ENCODE data around the gene EXOSC7. TPM values are rescaled to one million over a fixed set of nuclear protein-coding genes. Genes with fewer than 3 reads are reported as not detected.

The EXOSC7 gene
- total RNA-seq, 2 donors from 2014 or later = 27.3 to 30.8 TPM

DNA sequence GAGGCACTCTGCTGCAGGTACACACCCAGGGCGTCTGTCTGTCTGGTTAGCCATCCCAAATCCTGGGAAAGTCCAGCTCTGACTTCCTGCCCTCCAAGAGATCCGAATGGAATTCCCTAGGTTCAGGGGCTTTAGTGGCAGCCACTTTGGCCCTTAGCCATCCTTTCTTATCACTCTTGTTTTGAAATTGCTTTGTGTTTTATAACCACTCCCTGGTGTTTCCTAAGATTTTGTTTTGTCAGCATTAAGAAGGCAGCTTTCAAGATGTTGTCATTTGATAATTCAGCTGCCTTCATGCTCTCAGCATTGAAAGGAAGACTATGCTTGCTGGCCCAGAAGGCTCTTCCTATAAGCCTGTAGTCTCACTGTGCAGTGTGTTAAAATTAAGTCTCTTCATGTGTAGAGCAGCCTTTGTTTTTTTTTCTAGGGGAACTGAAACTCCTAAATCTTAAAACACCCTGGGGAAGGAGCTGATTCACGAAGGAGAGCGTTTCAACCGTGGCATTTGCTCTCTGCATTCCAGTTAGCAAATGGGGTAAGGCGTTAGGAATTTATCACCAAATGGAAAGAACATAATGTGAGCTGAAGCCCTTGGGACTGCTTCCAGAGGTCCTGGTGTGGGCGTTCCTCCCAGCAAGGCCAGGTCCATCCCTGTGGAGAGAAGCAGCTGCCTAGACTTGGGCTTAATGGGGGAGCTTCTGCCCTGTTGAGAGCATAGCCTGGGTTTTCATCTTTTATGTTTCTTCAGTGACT lies 35.9 kb downstream of the EXOSC7 start:
- DNase-seq (ENCODE audit: low spot score) = peak; percentile 90
- intact Hi-C loops (cut with DNase I) = no loop called here

GRCh38 chr3:45012577-45012976 lies 36.5 kb downstream of the EXOSC7 start:
- DNase-seq (ENCODE audit: low spot score) = no peak
- intact Hi-C loops (cut with DNase I) = no loop called here

- DNase-seq (ENCODE audit: low spot score) = no peak
- intact Hi-C loops (cut with DNase I) = no loop called here
These were observed 40.9 kb downstream of the EXOSC7 start for GRCh38 chr3:45016916-45017315.

GRCh38 chr3:45017821-45018220 lies 41.8 kb downstream of the EXOSC7 start:
- intact Hi-C loops (cut with DNase I) = no loop called here

GRCh38 chr3:45020534-45020933 lies 44.5 kb downstream of the EXOSC7 start:
- no peak for DNase-seq (ENCODE audit: low spot score)
- intact Hi-C loops (cut with DNase I) = no loop called here

More at GRCh38 chr3:45017821-45018220, 41.8 kb downstream of the EXOSC7 start:
- DNase-seq (ENCODE audit: low spot score) = no peak

- DNase-seq (ENCODE audit: low spot score) = no peak
- intact Hi-C loops (cut with DNase I) = no loop called here
These were observed 45.7 kb downstream of the EXOSC7 start for GRCh38 chr3:45021524-45022297.

DNA sequence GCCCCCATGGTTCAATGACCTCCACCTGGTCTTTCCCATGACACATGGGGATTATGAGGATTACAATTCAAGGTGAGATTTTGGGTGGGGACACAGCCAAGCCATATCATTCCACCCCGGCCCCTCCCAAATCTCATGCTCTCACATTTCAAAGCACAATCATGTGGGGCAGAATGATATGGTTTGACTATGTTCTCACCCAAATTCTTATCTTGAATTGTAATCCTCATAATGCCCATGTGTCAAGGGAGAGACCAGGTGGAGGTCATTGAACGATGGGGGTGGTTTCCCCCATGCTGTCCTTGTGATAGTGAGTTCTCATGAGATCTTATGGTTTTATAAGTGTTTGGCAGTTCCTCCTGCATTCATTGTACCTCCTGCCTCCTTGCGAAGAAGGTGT lies 47.6 kb downstream of the EXOSC7 start:
- intact Hi-C loops (cut with DNase I) = no loop called here
- DNase-seq (ENCODE audit: low spot score) = no peak

DNA sequence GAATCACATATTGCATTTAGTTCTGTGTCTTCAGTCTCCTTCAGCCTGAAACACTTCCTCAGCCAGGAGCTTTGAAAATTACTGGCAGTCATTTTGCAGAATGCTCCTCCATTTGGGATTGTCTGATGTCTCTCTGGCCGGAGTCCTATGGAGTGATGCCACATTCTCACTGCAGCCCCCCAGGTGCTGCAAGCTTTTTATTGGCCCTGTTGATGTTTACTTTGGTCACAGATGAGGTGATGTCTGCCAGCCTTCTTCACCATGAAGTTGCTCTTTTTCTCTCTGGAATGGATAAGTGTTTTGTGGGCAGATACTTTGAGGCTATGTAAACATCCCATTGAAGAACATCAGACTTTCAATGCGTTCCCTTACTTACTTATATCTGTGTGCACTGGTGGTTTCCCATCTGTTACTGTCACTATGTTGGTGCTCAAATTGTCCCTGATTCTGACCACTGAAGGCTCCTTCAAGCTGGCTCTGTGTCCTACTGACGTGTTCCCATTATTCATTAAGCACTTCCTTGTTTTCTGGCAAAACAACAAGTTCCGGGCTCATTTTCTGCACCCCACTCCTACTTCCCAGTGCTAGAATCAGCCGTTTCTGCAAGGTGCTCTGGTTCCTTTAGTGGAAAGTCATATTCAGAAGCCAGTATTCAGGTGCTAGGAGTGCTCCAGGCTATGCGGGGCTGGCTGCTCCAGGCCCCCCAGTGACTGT lies 48.7 kb downstream of the EXOSC7 start:
- DNase-seq (ENCODE audit: low spot score) = no peak
- intact Hi-C loops (cut with DNase I) = no loop called here

DNA sequence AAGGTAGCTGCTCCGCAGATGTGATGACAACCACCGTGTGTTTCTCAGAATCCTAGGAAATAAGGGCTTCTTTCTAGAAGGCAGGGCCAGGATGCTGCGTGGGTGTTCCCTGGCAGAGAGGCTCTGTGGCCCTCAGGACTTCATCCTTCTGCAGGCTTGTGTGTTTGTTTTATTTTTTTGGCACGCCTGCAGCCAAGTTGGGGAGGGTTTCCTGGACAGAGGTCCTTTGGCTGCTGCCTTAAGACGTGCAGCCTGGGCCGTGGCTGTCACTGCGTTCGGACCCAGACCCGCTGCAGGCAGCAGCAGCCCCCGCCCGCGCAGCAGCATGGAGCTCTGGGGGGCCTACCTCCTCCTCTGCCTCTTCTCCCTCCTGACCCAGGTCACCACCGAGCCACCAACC lies 50.0 kb downstream of the EXOSC7 start, which contains the start of gene CLEC3B:
Gene CLEC3B, plus strand, starts transcription at position 266 of the 400 bp plus-strand sequence. Its CDS starts 60 bp downstream, at position 326.
- DNase-seq (ENCODE audit: low spot score) = peak; percentile 92
- intact Hi-C loops (cut with DNase I) = no loop called here

- intact Hi-C loops (cut with DNase I) = no loop called here
- DNase-seq (ENCODE audit: low spot score) = peak; percentile 96
These were observed 50.9 kb downstream of the EXOSC7 start for GRCh38 chr3:45026957-45027356.

- intact Hi-C loops (cut with DNase I) = no loop called here
- DNase-seq (ENCODE audit: low spot score) = no peak
These were observed 51.4 kb downstream of the EXOSC7 start for GRCh38 chr3:45027441-45027840.

GRCh38 chr3:45029216-45029615 lies 53.2 kb downstream of the EXOSC7 start:
- DNase-seq (ENCODE audit: low spot score) = no peak
- intact Hi-C loops (cut with DNase I) = no loop called here

DNA sequence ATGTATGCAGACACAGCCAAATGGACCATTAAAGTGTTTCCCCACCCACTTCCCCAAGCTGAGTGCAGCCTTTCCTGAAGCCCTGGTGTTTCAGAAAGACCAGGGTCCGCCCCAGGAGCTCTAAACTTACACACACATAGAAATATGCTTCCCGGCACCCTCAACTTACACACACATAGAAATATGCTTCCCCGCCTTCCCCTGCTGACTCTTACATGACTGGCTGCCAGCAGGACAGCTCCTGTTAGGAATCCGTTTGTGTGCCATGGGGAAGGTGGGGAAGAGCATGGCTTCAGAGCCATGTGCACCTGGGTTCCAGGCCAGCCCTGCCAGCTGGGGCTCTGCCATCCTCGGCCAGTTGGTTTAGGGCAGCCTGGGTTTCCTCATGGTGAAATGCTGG lies 53.6 kb downstream of the EXOSC7 start:
- no peak for DNase-seq (ENCODE audit: low spot score)
- intact Hi-C loops (cut with DNase I) = loop anchor here in 1 of 2 donors (10.0 kb wide), 3 partner anchors 55 to 635 kb away; partner anchors contain the start of genes EXOSC7 and ZDHHC3

GRCh38 chr3:45031531-45031930 lies 55.5 kb downstream of the EXOSC7 start:
- intact Hi-C loops (cut with DNase I) = loop anchor here in 1 of 2 donors (10.0 kb wide), 3 partner anchors 57 to 633 kb away; partner anchors contain the start of genes EXOSC7 and ZDHHC3
- no peak for DNase-seq (ENCODE audit: low spot score)

DNA sequence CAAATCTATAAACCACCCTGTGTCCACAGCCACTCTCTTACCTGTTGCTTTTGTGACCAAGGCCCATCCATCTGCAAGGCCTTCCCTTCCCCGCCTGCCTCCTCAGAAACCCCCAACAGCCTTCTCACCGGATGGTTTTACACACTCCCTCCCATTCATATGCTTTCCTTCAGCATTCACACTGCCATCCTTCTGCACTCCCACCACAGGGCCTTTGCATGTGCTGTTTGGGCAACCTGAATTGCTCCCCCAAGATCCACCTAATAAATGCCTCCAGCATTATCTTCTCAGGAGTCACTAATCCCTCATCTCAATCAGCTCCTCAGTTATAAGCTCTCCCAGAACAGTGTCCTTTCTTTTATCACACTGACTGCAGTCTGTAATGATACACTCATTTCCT lies 56.1 kb downstream of the EXOSC7 start:
- no peak for DNase-seq (ENCODE audit: low spot score)
- intact Hi-C loops (cut with DNase I) = loop anchor here in 1 of 2 donors (10.0 kb wide), 3 partner anchors 57 to 633 kb away; partner anchors contain the start of genes EXOSC7 and ZDHHC3

- intact Hi-C loops (cut with DNase I) = loop anchor here in 1 of 2 donors (10.0 kb wide), 3 partner anchors 59 to 631 kb away; partner anchors contain the start of genes EXOSC7 and ZDHHC3
- no peak for DNase-seq (ENCODE audit: low spot score)
These were observed 57.7 kb downstream of the EXOSC7 start for GRCh38 chr3:45033791-45034190.

GRCh38 chr3:45034612-45035252 lies 58.7 kb downstream of the EXOSC7 start:
- DNase-seq (ENCODE audit: low spot score) = peak; percentile 91
- intact Hi-C loops (cut with DNase I) = loop anchor here in 1 of 2 donors (5.0 to 10.0 kb wide), 5 partner anchors 60 to 630 kb away; partner anchors contain the start of genes EXOSC7 and ZDHHC3

DNA sequence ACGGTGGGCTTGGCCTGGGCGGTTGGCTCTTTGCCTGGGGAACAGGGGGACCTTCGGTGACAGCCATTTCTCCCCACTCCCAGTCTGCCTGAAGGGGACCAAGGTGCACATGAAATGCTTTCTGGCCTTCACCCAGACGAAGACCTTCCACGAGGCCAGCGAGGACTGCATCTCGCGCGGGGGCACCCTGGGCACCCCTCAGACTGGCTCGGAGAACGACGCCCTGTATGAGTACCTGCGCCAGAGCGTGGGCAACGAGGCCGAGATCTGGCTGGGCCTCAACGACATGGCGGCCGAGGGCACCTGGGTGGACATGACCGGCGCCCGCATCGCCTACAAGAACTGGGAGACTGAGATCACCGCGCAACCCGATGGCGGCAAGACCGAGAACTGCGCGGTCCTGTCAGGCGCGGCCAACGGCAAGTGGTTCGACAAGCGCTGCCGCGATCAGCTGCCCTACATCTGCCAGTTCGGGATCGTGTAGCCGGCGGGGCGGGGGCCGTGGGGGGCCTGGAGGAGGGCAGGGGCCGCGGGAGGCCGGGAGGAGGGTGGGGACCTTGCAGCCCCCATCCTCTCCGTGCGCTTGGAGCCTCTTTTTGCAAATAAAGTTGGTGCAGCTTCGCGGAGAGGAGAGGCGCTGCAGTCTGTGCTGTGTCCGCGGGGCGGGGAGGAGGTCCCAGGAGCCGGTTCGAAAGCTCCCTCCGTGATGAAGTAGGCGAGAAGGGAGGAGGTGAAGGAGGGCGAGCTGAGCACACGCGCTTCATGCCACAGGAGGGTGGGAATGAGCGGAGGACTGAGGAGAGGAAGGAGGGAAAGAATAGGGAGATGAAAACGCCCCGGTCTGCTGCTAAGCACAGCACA lies 59.6 kb downstream of the EXOSC7 start:
- peak; percentile 84 for DNase-seq (ENCODE audit: low spot score)
- intact Hi-C loops (cut with DNase I) = loop anchor here in 1 of 2 donors (5.0 to 10.0 kb wide), 5 partner anchors 61 to 629 kb away; partner anchors contain the start of genes EXOSC7 and ZDHHC3
